ENCODE measurements around the gene EFNA4. TPM values are rescaled to one million over a fixed set of nuclear protein-coding genes. Genes with fewer than 3 reads are reported as not detected.

EFNA4 gene
- total RNA-seq, 1 donor from 2014 or later: 11.8 TPM

- H3K4me1 Mint-ChIP-seq (ENCODE audit: low read depth, unreplicated experiment): peaks cover 29% of the 10 kb centered on the region
- no peak overlapping the region for H3K4me3 Mint-ChIP-seq (ENCODE audit: unreplicated experiment)
- H3K79me2 ChIP-seq (ENCODE audit: insufficient read depth, low read length): no peaks in the 10 kb centered on the region
- H3K4me3 ChIP-seq (ENCODE audit: insufficient read depth, low read depth, low read length): no peak overlapping the region
- H3K36me3 Mint-ChIP-seq (ENCODE audit: low read depth, unreplicated experiment): no peaks in the 10 kb centered on the region
- H3K27me3 ChIP-seq (ENCODE audit: insufficient read depth, low read length): no peaks in the 10 kb centered on the region
- H4K20me1 ChIP-seq (ENCODE audit: insufficient read depth, low read length): peaks cover 19% of the 10 kb centered on the region
- H2AFZ ChIP-seq (ENCODE audit: low read depth, low read length): no peak overlapping the region
- no peaks in the 10 kb centered on the region for H3K36me3 ChIP-seq (ENCODE audit: insufficient read depth, low read length)
- no peak overlapping the region for H3K4me2 ChIP-seq (ENCODE audit: low read length)
- no peaks in the 10 kb centered on the region for H3K9me3 Mint-ChIP-seq (ENCODE audit: unreplicated experiment)
- H3K9me3 ChIP-seq (ENCODE audit: insufficient read depth, low read depth, low read length): no peaks in the 10 kb centered on the region
- H3K27me3 Mint-ChIP-seq (ENCODE audit: low read depth, unreplicated experiment): no peaks in the 10 kb centered on the region
- DNase-seq (ENCODE audit: low read depth) (no peak), FAIRE-seq (no peak)
- H3K4me1 ChIP-seq (ENCODE audit: insufficient read depth, low read length): peaks cover 9% of the 10 kb centered on the region
- TF ChIP-seq, protein P1, sequence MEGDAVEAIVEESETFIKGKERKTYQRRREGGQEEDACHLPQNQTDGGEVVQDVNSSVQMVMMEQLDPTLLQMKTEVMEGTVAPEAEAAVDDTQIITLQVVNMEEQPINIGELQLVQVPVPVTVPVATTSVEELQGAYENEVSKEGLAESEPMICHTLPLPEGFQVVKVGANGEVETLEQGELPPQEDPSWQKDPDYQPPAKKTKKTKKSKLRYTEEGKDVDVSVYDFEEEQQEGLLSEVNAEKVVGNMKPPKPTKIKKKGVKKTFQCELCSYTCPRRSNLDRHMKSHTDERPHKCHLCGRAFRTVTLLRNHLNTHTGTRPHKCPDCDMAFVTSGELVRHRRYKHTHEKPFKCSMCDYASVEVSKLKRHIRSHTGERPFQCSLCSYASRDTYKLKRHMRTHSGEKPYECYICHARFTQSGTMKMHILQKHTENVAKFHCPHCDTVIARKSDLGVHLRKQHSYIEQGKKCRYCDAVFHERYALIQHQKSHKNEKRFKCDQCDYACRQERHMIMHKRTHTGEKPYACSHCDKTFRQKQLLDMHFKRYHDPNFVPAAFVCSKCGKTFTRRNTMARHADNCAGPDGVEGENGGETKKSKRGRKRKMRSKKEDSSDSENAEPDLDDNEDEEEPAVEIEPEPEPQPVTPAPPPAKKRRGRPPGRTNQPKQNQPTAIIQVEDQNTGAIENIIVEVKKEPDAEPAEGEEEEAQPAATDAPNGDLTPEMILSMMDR (IDR thresholded peaks at IDR 0.05; ENCODE audit: insufficient read depth, low read depth, low read length): no peak
- TF ChIP-seq EZH2 (IDR thresholded peaks at IDR 0.05; ENCODE audit: insufficient read depth, low read length): no peak
- H3K27ac Mint-ChIP-seq (ENCODE audit: unreplicated experiment): peak overlapping the region; percentile 10
- H3K9ac ChIP-seq (ENCODE audit: low read length): no peak overlapping the region
- no peak overlapping the region for H3K27ac ChIP-seq (ENCODE audit: low read depth, low read length)
Observed at GRCh38 chr1:155018617-155019348, 44.8 kb upstream of the EFNA4 start.

- Histone ChIP-seq H3K79me2 (ENCODE audit: insufficient read depth, low read length) (no peaks in the 10 kb centered on the region), H3K4me2 (ENCODE audit: low read length) (no peak overlapping the region), H3K9ac (ENCODE audit: low read length) (no peak overlapping the region), H3K36me3 (ENCODE audit: insufficient read depth, low read length) (no peaks in the 10 kb centered on the region), H3K4me3 (ENCODE audit: insufficient read depth, low read depth, low read length) (no peak overlapping the region), H3K9me3 (ENCODE audit: insufficient read depth, low read depth, low read length) (no peaks in the 10 kb centered on the region), H2AFZ (ENCODE audit: low read depth, low read length) (no peak overlapping the region), H3K27me3 (ENCODE audit: insufficient read depth, low read length) (no peaks in the 10 kb centered on the region), H4K20me1 (ENCODE audit: insufficient read depth, low read length) (peaks cover 11% of the 10 kb centered on the region), H3K4me1 (ENCODE audit: insufficient read depth, low read length) (peaks cover 9% of the 10 kb centered on the region), H3K27ac (ENCODE audit: low read depth, low read length) (no peak overlapping the region)
- peak overlapping the region; percentile 3 for H3K27ac Mint-ChIP-seq (ENCODE audit: unreplicated experiment)
- H3K27me3 Mint-ChIP-seq (ENCODE audit: low read depth, unreplicated experiment): no peaks in the 10 kb centered on the region
- FAIRE-seq: no peak
- H3K4me1 Mint-ChIP-seq (ENCODE audit: low read depth, unreplicated experiment): peaks cover 29% of the 10 kb centered on the region
- H3K36me3 Mint-ChIP-seq (ENCODE audit: low read depth, unreplicated experiment): no peaks in the 10 kb centered on the region
- H3K9me3 Mint-ChIP-seq (ENCODE audit: unreplicated experiment): no peaks in the 10 kb centered on the region
- no peak for DNase-seq (ENCODE audit: low read depth)
- no peak for TF ChIP-seq EZH2 (IDR thresholded peaks at IDR 0.05; ENCODE audit: insufficient read depth, low read length)
- TF ChIP-seq, protein P1 (IDR thresholded peaks at IDR 0.05; ENCODE audit: insufficient read depth, low read depth, low read length): no peak
- no peak overlapping the region for H3K4me3 Mint-ChIP-seq (ENCODE audit: unreplicated experiment)
Observed at GRCh38 chr1:155019377-155020245, 43.9 kb upstream of the EFNA4 start.
